ENCODE results near the gene PDZK1IP1.

DNA sequence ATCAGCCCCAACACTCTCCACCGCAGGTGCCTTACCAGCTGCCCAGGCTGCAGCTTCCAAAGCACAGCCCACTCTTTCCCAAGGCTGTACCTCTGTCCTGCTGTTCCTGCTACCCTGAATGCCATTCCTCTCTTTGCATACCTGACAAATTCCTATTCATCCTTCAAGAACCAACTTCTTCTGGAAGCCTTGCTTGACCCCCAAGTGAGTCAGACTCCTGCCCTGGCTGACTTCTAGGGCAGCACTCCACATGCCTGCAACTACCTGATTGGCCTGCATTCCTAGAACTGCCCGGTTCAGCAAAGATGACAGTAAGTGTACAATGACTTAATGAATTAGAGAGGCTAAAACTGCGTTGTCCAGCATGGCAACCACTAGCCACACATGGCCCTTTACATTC is 20.8 kb upstream of the PDZK1IP1 start:
- TF ChIP-seq, protein P1, sequence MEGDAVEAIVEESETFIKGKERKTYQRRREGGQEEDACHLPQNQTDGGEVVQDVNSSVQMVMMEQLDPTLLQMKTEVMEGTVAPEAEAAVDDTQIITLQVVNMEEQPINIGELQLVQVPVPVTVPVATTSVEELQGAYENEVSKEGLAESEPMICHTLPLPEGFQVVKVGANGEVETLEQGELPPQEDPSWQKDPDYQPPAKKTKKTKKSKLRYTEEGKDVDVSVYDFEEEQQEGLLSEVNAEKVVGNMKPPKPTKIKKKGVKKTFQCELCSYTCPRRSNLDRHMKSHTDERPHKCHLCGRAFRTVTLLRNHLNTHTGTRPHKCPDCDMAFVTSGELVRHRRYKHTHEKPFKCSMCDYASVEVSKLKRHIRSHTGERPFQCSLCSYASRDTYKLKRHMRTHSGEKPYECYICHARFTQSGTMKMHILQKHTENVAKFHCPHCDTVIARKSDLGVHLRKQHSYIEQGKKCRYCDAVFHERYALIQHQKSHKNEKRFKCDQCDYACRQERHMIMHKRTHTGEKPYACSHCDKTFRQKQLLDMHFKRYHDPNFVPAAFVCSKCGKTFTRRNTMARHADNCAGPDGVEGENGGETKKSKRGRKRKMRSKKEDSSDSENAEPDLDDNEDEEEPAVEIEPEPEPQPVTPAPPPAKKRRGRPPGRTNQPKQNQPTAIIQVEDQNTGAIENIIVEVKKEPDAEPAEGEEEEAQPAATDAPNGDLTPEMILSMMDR (IDR thresholded peaks at IDR 0.05; ENCODE audit: poor library complexity, severe bottlenecking) = no peak
- TF ChIP-seq EZH2 (IDR thresholded peaks at IDR 0.05; ENCODE audit: borderline replicate concordance, insufficient read depth, low read length, poor library complexity, severe bottlenecking) = no peak

All from neural cell (in vitro differentiated cells).